ENCODE data around the gene CCT7.

Gene CCT7

DNA sequence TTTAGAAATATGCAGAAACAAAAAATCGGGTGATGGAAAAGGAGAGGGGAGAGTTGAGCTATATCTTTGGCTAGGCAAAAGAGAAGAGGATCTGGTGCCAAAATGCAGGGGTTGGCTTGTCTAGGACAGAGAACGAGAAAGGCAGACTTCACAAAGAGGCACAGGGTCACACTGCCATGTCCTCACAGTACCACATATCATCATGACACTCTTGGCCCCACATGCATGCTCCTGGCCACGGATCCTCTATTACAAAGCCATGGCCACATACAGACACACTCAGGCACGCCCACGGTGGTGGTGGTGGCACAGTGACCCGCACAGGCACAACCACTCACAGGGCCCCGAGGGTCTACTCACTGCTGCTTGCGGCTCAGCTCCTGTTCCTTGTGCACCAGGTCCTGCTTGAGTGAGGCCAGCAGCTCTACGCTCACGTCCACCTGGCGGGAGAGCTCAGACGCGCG, 34.3 kb downstream of the CCT7 start:
- no peak for DNase-seq (ENCODE audit: low spot score)

DNA sequence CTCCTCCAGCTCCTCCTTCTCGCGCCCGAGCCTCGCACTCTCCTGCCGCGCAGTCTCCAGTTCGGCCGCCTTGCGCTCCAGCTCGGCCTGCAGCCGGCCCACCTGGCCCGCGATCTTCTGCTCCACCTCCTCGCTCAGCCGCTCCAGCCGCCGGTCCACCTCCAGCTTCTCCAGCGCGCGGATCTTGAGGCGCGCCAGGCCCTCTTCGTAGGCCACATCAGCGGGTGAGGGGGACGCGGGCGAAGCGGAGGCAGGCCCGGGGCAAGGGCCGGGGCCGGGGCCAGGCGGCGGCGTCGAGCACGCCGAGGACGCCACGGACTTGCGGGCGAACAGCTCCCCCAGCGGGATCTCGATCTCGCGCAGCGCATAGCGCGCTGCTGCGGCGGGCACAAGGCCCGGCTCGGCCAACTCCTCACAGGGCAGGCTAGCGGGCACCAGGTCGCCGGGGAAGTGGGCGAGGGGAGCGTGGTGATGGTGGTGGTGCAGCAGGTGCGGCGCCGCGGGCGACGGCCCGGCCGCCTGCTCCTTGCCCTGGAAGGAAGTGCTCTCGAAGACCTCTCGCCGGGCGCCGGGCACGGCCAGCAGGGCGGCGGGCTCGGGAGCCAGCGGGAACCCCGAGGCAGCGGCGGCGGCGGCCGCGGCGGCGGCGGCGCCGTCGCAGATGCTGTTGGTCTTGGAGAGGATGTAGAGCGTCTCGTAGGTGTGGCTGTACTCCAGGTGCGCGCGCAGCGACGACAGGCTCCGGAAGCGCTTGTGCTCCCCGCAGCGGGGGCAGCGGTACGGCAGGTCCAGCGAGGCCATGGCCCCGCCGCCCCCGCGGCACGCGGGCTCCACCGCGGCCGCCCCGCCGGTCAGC, 35.0 kb downstream of the CCT7 start:
- DNase-seq (ENCODE audit: low spot score): peak; percentile 59

DNA sequence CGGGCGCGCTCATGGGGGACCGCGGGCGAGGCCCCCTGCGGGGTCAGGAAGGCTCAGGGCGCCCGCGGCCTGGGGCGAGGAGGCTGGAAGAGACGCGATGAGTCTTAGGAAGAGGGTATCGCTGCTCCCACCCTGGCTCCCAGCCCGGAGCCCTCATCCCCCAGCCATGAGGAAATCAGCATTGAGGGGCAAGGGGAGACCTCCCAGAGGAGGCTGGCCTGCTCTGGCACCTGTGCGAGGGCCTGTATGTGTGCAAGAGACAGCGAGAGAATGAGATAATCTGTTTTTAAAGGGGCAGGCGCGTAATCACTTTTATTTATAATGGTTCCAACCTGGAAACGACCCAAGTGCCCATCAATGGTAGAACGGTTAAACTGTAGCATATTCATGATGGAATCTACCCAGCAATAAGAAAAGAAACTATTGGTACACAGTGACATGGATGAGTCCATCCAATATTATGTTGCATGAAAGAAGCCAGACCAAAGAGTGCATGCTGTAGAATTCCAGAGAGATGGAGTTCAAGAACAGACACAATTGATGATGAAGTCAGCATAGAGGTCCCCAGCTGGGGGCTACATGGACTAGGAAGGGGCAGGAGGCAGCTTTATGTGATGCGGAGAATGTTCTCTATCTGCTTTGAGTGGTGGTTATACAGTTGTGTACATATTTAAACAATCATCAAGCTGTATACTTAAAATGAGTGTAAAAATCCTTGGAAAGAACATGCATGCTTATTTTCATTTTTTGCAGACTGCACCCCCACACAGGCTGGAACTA, 35.8 kb downstream of the CCT7 start:
- DNase-seq (ENCODE audit: low spot score): no peak

- no peak for DNase-seq (ENCODE audit: low spot score)
These were observed 38.2 kb downstream of the CCT7 start for GRCh38 chr2:73272270-73272669.

DNA sequence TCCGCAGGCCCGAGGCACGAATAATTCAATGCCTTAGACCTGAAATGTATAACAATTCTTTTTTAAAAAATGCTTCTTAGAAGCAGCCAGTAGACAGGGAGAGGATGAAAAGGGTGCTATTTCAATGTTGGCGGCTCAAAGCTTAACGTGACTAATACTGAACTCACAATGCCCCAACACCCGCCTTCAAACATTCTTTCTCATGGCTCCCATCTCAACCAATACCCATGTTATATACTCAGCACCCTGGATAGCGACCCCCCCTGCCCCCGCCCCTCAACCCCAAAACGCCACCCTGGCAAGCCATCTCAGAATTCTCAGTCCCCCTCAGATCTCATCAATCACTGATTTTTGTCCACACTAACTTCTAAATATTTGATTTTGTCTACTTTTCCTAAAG, 45.7 kb downstream of the CCT7 start:
- no peak for DNase-seq (ENCODE audit: low spot score)

DNA sequence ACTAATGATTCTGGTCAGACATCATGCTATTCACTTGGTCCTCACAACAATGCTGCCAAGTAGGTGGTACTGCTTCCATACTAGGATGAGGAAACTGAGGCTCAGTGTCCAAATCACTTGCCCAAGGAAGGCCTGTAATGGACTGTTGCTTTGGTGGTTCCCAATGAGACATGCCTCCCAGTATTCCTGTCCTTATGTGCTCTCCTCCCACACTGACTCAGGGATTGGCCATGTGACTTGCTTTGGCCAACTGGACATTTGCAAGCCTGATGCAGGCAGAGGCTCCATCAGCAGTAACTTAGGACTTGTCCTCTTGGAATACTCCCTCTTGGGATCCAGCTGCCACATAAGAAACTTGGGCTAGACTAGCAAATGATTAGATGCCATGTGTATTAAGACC, 47.1 kb downstream of the CCT7 start:
- DNase-seq (ENCODE audit: low spot score): no peak

- no peak for DNase-seq (ENCODE audit: low spot score)
These were observed 48.9 kb downstream of the CCT7 start for GRCh38 chr2:73282924-73283544.

DNA sequence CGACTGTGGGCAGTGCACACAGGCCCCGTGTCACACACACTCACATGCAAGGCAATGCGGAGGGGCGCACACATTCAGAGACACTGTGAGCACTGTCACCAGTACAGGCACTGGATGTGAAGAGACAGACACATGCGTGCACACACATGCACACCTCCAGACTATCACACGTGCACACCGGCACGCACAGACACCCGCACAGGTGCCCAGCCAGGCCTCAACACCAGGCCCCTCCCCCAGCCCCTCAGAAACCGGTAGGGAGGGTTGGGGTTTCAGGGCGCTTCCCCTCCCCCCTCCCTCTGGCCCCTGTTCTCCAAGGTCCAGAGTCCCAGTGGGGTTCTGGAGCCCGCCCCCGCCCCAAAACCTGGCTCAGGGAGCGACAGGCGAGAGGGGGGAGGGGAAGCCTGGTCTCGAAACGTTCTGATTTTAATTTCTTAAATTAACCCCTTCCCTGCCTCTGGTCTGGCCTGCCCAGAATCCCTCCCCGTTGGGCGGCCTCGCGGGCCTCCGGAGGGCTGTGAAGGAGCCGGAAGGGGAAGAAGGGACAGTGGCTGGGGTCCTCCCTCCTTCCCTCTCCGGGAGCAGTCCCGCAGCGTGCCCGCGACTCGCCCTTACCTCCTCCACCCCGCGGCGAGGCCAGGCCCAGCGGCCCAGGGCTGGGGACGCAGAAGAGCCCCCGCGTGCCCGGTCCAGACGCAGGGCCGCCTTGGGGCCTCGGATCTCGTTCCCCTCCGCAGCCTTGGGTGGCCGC, 49.6 kb downstream of the CCT7 start:
- DNase-seq (ENCODE audit: low spot score): peak; percentile 45

DNA sequence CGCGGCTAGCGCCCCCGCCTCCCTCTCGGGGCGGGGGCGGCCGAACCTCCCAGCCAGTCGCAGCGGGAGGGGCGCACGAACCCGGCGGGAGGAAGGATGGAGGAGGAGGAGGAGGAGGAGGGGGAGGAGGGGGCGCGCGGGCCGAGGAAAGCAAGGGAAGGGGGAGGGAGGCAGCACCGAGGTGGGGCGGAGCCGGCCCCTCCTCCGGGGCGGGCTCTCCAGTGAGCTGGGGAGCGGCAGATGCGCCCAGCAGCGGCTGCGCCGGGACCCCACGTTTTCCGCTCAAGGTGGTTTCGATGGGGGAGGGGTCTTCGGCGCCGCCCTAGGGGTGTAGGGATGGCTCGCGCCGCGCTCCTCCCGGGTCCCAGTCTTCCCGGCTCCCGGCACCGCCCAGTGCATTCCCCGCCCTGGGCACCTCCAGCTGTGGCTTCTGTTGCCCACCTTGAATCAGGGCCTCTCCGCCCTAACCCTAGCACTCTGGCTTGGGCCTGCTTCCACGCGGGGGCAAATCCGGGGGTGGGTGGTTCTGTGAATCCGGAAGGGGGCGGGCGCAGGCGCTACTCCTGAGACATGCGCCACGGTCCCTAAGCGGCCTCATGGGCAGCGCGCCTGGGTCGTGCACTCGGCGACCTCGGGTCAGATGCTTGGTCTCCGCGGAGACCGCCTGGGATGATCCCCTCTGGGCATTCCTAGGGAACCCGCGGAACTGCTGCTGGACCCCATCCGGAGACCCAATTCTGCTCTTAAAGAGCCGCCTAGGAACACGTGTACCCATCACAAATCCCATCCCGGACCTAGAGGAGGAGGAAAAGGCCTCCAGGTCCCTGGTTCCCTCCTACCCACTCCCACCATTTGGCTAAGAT, 50.4 kb downstream of the CCT7 start, which contains the start of gene FBXO41:
TSS of gene FBXO41 (minus strand) at position 183 of the 863 bp plus-strand sequence. CDS start 14,848 bp downstream, outside the sequence.
- DNase-seq (ENCODE audit: low spot score): peak; percentile 72

DNA sequence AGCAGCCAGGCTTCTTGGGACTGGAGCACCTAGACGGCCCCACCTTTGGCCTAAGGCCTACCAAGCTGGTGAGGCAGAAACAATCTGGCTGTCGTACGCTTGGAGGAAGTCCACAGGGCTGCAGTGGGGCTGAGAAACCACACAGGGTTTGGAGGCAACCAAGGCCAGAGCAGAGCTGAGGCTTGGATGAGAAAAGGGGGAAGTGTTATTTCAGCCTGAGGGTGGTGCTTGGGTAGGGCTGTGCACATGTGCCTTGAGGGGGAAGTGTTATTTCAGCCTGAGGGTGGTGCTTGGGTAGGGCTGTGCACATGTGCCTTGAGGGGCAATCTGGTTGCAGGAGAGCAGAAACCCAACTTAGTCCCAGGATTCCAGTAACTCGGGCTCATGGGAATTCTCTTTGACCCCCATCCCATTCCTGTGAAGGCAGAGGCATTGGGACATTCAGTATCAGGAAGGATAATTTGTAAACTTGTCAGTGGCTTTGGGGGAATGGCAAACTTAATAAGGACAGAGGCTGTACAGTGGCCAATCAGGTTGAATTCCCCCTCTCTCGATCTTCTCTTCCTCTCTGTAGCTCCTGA, 51.1 kb downstream of the CCT7 start:
- no peak for DNase-seq (ENCODE audit: low spot score)

GRCh38 chr2:73286134-73286655, 52.1 kb downstream of the CCT7 start:
- no peak for DNase-seq (ENCODE audit: low spot score)

GRCh38 chr2:73289304-73289703, 55.2 kb downstream of the CCT7 start:
- no peak for DNase-seq (ENCODE audit: low spot score)

- peak; percentile 57 for DNase-seq (ENCODE audit: low spot score)
These were observed 56.1 kb downstream of the CCT7 start for GRCh38 chr2:73290049-73290839.

GRCh38 chr2:73291093-73291460, 57.0 kb downstream of the CCT7 start:
- DNase-seq (ENCODE audit: low spot score): peak; percentile 83

GRCh38 chr2:73291461-73292315, 57.6 kb downstream of the CCT7 start:
- DNase-seq (ENCODE audit: low spot score): peak; percentile 33

- DNase-seq (ENCODE audit: low spot score): no peak
These were observed 58.3 kb downstream of the CCT7 start for GRCh38 chr2:73292316-73292905.

DNA sequence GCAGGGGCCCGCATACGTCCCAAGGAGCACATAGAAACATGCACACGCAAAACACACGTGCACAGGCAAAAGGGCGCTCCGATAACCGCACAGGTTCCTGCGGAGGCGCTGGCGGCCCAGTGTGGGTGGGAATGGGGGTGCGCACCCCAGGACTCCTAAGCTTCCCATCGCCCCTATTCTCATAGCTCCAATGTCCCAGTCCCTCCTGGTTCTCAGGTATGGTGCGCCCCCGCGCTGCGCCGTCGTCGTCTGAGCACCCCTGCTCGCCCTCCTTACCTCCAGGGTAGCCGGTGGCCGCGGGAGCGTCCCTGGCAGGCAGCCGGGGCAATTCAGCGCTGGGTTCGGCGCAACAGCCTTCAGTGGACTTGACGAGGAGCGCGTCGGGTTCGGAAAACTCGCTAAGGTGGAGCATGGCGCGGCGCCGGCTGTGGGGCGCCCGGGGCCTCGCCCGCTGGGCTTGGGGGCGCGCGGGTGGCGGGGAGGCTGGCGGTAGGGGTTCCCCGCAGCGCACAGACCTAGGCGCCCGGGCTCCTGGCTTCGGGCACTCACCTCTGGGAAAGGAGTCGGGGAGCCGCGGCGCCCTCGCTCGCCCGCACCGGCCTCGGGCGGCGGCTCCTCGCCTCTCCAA, 58.9 kb downstream of the CCT7 start:
- no peak for DNase-seq (ENCODE audit: low spot score)
